Fibroblast of lung (primary cell): ENCODE data around the gene PSMA7. TPM values are rescaled to one million over a fixed set of nuclear protein-coding genes. Genes with fewer than 3 reads are reported as not detected.

Source experiments
- DNase-seq, 2 donors: peaks; one replicate each; pipeline versions ENCODE4 v3.0.0 to v3.0.0-alpha.2; 2010; ENCODE audit warnings: low read depth in 2 of 2
- H2AFZ ChIP-seq: 2 replicates; pipeline ENCODE4 v1.5.1; 2012; ENCODE audit warnings: low read length, control low read depth, inconsistent platforms
- H3K27ac ChIP-seq: 2 replicates; pipeline ENCODE4 v1.5.1; 2011; ENCODE audit warnings: low read length, control low read depth; ENCODE audit not compliant: insufficient read depth
- H3K27me3 ChIP-seq: 2 replicates; pipeline ENCODE4 v1.5.1; 2011; ENCODE audit warnings: mild to moderate bottlenecking, low read length; ENCODE audit not compliant: control insufficient read depth, insufficient read depth
- H3K36me3 ChIP-seq: 2 replicates; pipeline ENCODE4 v1.5.1; 2011; ENCODE audit warnings: low read length; ENCODE audit not compliant: control insufficient read depth, insufficient read depth
- H3K4me1 ChIP-seq: 2 replicates; pipeline ENCODE4 v1.5.1; 2011; ENCODE audit warnings: low read length; ENCODE audit not compliant: control insufficient read depth, insufficient read depth; ENCODE audit errors: extremely low read depth
- H3K4me2 ChIP-seq: 2 replicates; pipeline ENCODE4 v1.5.1; 2011; ENCODE audit warnings: low read length, control low read depth; ENCODE audit not compliant: insufficient read depth; ENCODE audit errors: extremely low read depth
- H3K4me3 ChIP-seq, 4 experiments: fragments of 200-600 bp in 1 of 4; sonication (generic) in 1 of 4; replicated peaks in 1 of 4; 2 replicates each; pipeline ENCODE4 v1.5.1; 2011 to 2016; ENCODE audit warnings: low read length in 4 of 4, low read depth in 3 of 4, mild to moderate bottlenecking in 3 of 4, control low read depth in 2 of 4, inconsistent platforms in 1 of 4, mixed read lengths in 1 of 4; ENCODE audit not compliant: insufficient read depth in 1 of 4; ENCODE audit errors: control extremely low read depth in 1 of 4
- H3K79me2 ChIP-seq: 2 replicates; pipeline ENCODE4 v1.5.1; 2012; ENCODE audit warnings: mild to moderate bottlenecking, low read length, inconsistent platforms; ENCODE audit not compliant: control insufficient read depth, insufficient read depth
- H3K9ac ChIP-seq: 2 replicates; pipeline ENCODE4 v1.5.1; 2011; ENCODE audit warnings: mild to moderate bottlenecking, low read length, control low read depth; ENCODE audit not compliant: insufficient read depth
- H3K9me3 ChIP-seq: 2 replicates; pipeline ENCODE4 v1.5.1; 2012; ENCODE audit warnings: low read depth, low read length; ENCODE audit not compliant: control insufficient read depth, insufficient read depth
- H4K20me1 ChIP-seq: 2 replicates; pipeline ENCODE4 v1.5.1; 2011; ENCODE audit warnings: low read length; ENCODE audit not compliant: control insufficient read depth, insufficient read depth; ENCODE audit errors: extremely low read depth
- CTCF ChIP-seq, 2 donors: IDR thresholded peaks in 1 of 2; conservative IDR thresholded peaks in 1 of 2; 1 replicate in 1 of 2; 2 replicates in 1 of 2; pipeline ENCODE4 v1.5.1; 2011 to 2012; ENCODE audit warnings: low read length in 2 of 2, control low read depth in 1 of 2, inconsistent platforms in 1 of 2, low read depth in 1 of 2, mild to moderate bottlenecking in 1 of 2
- EZH2 ChIP-seq: IDR thresholded peaks from 2 replicates; pipeline ENCODE4 v1.5.1; 2012; ENCODE audit warnings: low read length, control low read depth, mild to moderate bottlenecking; ENCODE audit errors: missing control alignments
- polyA plus RNA-seq, 2 donors: library from polyadenylated mRNA; depleted of rRNA in 1 of 2; stranded (reverse) in 1 of 2; unstranded in 1 of 2; fragments of >200 nt; gene quantifications; 2 replicates each; pipeline ENCODE4 v1.2.1, GENCODE V29; 2011 to 2012; ENCODE audit warnings: missing spikeins in 1 of 2
- total RNA-seq: library from RNA; depleted of rRNA; stranded (reverse); fragments of >200 nt; gene quantifications from 2 replicates; pipeline ENCODE4 v1.2.1, GENCODE V29; 2014

PSMA7 gene
- total and polyA plus RNA-seq, 2 donors (not counting 1 experiment from before 2014, with no cell fraction given), result 234 to 342 TPM

GRCh38 chr20:62137092-62137384 lies 6.2 kb downstream of the PSMA7 start:
- Histone ChIP-seq H2AFZ (no peak overlapping the region), H3K79me2 (peaks cover 35% of the 10 kb centered on the region), H3K27ac (no peak overlapping the region), H4K20me1 (peaks cover 2% of the 10 kb centered on the region), H3K27me3 (no peaks in the 10 kb centered on the region), H3K9ac (no peak overlapping the region), H3K4me1 (peaks cover 6% of the 10 kb centered on the region), H3K36me3 (peaks cover 31% of the 10 kb centered on the region), H3K4me2 (no peak overlapping the region), H3K9me3 (no peaks in the 10 kb centered on the region), H3K4me3 (no peak overlapping the region)
- TF ChIP-seq CTCF (conservative IDR thresholded peaks at IDR 0.05 in 1 of 2, IDR thresholded peaks at IDR 0.05 in 1 of 2; ENCODE audit: low read depth in 1 of 2, low read length in 2 of 2) (no peak), EZH2 (no peak)
- DNase-seq, result no peak

- Histone ChIP-seq H2AFZ (no peak overlapping the region), H3K36me3 (peaks cover 35% of the 10 kb centered on the region), H3K27ac (no peak overlapping the region)
Measured at GRCh38 chr20:62136283-62137091, 6.7 kb downstream of the PSMA7 start.

More at GRCh38 chr20:62136283-62137091, 6.7 kb downstream of the PSMA7 start:
- Histone ChIP-seq H3K79me2 (peaks cover 30% of the 10 kb centered on the region), H3K4me3 (no peak overlapping the region), H3K9me3 (no peaks in the 10 kb centered on the region), H3K27me3 (no peaks in the 10 kb centered on the region), H3K9ac (no peak overlapping the region), H3K4me1 (peaks cover 6% of the 10 kb centered on the region), H3K4me2 (no peak overlapping the region), H4K20me1 (peaks cover 2% of the 10 kb centered on the region)
- TF ChIP-seq CTCF (conservative IDR thresholded peaks at IDR 0.05 in 1 of 2, IDR thresholded peaks at IDR 0.05 in 1 of 2; ENCODE audit: low read depth in 1 of 2, low read length in 2 of 2) (peak; percentile 73 to 79), EZH2 (no peak)
- peak; percentile 54 to 72 for DNase-seq
